T47D (cell line): ENCODE measurements around the gene MEGF11.
"Not testable (repeated sequence)": the region's sequence is repeated elsewhere in the genome, so short reads cannot be mapped to it uniquely, and the experiment has no call there.

Experiments
- DNase-seq, 2 experiments: peaks; one replicate each; pipeline versions ENCODE4 v3.0.0 to v3.0.0-alpha.2; 2011 to 2012; ENCODE audit warnings: low read depth in 1 of 2, low spot score in 1 of 2
- JUND ChIP-seq: IDR thresholded peaks from 2 replicates; pipeline ENCODE4 v1.6.1; 2012; ENCODE audit warnings: low read depth
- in situ Hi-C: cut with HindIII; loops from 2 replicates; pipeline ENCODE4 v1.10.0; 2016; ENCODE audit warnings: low sequenced_read_pairs, low pct_unique_long_range_greater_than_20kb

Gene MEGF11

DNA sequence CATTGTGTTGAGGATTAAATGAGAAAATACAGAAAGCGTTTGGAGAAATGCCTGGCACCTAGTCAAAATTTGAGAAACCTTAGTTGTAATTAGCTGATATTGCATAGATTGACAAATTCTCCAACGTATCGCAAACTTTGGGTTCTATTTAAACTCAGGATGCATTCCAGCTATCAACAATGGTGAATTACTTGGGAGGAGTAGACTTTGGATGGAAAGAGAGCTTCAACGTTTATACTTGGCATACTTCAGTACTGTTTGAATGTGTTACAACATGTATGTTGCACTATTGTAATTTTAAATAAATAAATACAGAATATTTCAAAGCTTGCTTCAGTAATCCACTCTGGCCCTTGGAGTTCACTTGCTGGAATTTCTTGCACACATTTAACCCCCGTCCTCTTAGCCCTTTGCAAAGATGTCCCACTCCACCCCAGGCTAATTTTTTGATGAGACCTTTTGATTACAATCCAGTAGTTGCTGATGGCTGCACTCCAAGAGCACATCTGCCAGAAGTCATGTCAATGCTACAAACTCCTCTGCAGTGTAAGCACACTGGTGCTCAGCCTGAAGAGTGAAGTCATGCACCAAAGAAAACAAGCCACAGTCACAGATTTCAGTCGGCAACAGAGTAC is 35.1 kb upstream of the MEGF11 start:
- in situ Hi-C loops: no loop called here

DNA sequence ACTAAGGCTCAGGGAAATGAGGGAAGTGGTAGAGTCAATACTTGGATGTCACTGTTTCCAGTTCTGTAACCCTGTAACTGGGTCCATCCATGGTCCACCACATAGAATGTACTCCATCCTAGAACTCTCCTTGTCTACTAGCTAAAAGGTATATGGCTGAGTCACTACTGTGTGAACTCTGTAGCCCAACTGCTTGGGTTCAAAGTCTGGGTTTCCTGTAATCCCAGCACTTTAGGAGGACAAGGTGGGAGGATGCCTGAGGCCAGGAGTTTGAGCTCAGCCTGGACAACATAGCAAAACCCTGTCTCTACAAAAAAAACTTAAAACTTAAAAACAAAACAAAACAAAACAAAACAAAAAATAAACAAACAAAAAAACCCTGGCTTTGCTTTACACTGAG is 34.5 kb upstream of the MEGF11 start:
- no peak for TF ChIP-seq JUND
- no peak for DNase-seq
- in situ Hi-C loops: no loop called here

More for the DNA sequence above, 35.1 kb upstream of the MEGF11 start:
- no peak for TF ChIP-seq JUND
- no peak for DNase-seq

DNA sequence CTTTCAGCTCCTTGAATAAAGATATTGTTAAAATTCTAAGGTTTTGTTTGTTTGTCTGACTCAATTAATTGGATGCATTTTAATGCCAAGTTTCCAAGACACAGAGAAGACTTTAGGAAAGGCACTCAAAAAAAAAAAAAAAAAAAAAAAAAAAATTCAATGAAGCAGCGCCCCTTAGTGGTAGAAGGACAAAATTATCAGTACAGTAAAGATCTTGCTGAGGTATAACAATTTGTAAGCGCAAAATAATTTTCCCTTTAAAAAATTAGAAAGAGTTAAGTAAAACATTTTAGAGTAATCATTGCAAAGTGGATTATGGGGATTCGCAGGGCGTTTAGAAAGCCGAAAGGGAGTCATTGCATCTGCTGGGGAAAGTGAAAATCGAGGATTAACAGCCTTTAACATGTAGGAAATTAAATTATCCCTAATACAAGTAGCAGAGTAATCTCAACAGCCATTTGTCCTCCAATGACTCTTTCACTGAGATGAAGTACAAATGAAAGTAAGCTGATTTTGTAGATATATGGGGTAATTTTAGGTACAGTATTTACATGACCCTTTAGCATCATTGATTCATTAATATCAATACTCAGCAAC is 34.0 kb upstream of the MEGF11 start:
- no peak for TF ChIP-seq JUND
- in situ Hi-C loops: no loop called here
- peak in 1 of 2 experiments; percentile 50 for DNase-seq

DNA sequence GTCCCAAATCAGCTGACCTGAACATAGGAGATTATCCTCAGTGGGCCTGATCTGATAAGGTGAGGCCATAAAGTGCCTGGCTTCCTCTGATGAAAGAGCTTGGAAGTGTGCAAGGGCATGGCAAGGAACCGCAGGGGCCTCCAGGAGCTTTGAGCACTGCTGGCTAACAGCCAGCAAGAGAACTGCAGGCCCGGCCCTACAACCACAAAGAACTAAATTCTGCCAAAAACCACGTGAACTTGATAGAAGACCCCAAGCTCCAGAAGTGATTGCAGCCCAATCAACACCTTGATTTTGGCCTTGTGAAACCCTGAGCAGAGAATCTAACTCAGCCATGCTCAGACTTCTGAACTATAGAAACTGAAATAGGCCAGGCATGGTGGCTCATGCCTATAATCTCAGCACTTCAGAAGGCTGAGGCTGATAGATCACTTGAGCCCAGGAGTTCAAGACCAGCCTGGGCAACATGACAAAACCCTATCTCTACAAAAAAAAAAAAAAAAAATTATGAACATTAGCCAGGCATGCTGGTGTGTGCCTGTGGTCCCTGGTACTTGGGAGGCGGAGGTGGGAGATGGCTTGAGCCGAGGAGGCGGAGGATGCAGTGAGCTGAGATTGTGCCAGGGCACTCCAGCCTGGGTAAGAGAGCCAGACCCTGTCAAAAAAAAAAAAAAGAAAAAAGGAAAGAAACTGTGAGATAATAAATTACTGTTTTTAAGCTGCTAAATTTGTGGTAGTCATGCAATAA is 32.2 kb upstream of the MEGF11 start:
- in situ Hi-C loops: no loop called here
- no peak for TF ChIP-seq JUND
- DNase-seq: no peak

DNA sequence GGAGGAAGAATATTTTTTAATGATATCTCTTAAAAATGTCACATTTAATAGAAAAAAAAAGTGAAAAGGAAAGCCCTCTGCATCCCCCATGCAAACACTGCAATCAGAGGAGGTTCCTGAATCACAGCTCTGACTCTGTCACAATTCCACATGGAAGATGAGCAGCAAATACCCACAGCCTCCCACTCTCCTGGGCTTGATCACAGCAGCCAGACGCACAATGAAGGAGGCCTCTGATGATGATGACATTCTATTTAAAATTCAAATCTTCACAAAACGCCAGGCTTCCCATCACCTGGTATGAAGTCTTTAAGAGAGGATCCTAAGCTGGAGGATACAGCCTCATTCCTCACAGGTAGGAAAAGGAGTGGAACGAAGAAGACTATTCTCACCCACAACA is 30.7 kb upstream of the MEGF11 start:
- TF ChIP-seq JUND: no peak
- in situ Hi-C loops: no loop called here
- no peak for DNase-seq

DNA sequence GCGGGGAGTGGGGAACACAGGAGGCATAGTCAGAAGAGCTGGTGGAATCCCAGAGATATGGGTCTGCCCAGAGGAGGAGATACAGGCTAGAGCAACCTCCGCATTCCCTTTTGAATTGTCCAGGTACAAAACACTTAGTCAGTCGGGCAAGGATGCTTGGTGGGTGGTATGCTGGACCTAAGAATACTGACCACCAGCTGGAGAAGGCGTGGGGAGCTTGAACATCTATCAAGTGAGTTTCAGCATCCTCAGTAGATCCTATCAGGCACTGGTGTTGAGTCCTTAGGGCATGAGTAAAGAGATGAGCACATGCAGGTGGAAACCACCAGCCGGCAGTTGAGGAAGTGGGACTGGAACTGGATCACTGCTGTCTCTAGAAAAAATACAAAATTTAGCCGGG is 25.1 kb upstream of the MEGF11 start:
- in situ Hi-C loops: no loop called here
- TF ChIP-seq JUND: no peak
- no peak for DNase-seq

DNA sequence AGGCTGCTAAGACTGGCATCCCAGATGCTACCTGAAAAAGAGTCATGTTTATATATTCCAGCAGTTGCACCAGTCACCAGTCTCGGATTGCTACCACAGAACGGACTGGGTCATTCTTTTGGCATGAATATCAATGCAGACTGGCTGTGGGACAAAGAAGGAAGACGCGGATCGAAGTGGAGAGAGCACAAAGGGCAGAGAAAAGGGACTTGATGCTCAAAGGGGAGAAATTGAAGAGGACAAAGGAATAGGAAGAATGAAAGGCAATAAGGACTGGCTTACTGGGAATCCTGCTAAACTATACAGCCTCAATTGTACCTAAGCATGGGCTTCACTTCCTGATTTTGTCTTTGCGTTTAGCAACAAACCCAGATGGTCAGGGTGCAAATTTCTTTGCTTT is 24.5 kb upstream of the MEGF11 start:
- TF ChIP-seq JUND: no peak
- in situ Hi-C loops: no loop called here
- no peak for DNase-seq

DNA sequence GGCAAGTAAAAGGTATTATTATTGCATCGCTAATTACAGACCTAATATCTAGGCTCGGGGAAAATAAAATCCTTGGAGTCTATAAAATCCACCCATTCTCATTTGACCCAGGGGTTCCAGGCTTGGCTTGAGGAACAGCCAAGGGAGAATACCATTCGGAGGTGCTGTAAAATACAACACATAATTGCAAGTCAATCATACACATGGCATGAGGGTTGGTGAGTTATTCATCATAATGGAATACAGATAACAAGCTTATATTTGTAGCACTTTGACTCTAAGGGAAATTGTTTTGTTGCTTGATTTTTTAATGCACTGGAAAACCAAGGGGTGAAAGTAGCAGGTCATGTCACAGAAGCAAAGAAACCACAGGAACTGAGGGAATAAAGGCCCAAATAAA is 23.0 kb upstream of the MEGF11 start:
- in situ Hi-C loops: no loop called here
- TF ChIP-seq JUND: no peak
- DNase-seq: no peak

DNA sequence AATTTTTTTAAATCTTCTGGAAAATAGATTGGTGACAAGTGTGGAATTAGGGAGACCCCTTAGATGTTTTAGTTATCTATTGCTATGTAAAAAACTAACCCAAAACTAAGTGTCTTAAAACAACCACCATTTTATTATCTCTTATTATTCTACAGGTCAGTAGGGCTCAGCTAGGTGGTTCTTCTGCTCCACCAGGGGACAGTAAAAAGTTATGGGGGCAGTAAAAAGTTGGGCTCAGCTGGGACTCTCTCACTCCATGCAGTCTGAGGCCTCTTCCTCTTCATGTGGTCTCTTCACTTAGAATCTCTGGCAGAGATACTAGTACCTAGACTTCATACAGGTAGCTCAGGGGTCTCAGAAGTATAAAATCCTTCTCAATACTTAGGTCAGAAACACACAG is 21.8 kb upstream of the MEGF11 start:
- TF ChIP-seq JUND: no peak
- in situ Hi-C loops: no loop called here
- no peak for DNase-seq

DNA sequence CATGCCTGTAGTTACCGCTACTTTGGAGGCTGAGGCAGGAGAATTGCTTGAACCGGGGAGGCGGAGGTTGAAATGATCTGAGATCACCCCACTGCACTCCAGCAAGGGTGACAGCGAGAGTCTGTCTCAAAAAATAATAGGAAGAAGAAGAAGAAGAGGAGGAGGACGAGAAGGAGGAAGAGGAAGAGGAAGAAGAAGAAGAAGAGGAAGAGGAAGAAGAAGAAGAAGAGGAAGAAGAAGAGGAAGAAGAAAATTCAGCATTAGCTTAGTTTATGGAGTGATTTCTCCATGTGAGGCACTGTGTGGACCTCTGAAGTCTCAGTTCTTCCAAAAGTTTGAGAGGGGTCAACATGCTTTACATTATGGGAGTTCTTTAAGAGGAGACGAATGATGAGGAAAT is 17.4 kb upstream of the MEGF11 start:
- in situ Hi-C loops: no loop called here
- no peak for TF ChIP-seq JUND
- no peak for DNase-seq

DNA sequence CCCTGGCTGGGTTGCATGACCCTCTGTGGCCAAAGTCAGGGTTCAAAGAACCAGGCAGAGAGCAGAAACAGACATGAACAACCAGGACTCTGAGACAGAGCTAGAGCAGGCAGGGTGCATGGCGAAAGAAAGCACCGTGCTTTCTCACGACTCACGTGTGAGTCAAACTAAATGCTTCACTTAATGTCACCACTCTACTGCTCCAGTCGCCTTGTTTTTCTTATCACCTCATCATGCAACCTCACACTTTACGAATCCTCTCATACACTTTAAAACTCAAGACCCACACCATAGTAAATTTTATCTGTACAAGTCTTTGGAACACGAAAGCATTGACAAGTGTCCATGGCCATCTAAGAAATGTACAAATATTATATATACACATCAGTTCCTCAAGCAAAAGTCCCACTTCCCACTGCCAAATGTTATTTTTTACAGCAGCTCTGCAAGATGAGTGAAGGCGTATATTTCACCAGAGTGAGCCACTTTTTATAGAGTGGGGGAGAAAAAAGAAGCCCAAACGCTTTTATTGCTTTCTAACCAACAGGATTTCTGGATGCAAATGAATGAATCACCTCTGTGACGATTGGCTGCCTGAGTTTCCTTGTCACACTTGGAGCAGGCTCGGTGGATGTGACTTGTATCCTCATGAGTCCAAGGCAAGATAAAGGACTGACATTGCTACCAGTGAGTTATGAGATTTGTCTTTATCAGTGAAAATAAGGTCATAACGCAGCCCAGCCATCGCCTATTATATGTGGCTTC is 16.0 kb upstream of the MEGF11 start:
- no peak for TF ChIP-seq JUND
- in situ Hi-C loops: no loop called here
- peak; percentile 64 to 91 for DNase-seq

DNA sequence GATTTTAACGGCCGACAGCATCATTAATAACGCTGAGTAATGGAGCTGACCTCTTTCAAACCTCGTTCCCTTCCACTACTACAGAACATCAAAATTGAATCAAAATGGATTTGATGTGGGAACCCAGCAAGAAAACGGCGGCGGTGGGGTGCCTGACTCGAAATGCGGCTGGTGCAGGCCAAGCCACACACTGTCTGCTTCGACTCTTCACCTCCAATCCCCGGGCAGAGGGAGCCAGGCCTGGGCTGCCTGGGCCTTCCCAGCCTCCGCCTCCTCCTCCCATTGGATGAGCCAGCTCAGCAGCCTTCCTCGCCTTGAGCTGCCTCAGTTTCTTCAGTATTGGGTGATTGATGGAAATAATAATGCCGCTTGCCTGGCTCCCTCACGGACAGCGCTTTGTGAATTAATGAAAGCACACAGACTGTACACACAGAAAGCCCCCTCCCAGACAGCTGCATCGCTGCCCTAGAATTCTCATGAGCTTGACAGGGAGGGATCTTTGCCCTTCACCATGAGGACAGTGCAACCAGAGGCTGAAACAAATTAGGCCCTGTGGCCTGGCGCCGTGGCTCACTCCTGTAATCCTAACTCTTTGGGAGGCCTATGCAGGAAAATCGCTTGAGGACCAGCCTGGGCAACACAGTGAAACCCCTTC is 11.4 kb upstream of the MEGF11 start:
- in situ Hi-C loops: no loop called here
- TF ChIP-seq JUND: no peak
- no peak for DNase-seq

DNA sequence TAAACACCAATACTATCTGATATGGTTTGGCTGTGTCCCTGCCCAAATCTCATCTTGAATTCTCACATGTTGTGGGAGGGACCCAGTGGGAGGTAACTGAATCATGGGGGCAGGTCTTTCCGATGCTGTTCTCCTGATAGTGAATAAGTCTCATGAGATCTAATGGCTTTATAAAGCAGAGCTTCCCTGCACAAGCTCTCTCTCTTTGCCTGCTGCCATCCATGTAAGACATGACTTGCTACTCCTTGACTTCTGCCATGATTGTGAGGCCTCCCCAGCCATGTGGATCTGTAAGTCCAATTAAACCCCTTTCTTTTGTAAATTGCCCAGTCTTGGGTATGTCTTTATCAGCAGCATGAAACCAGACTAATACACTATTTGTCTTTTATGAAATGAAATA is 9.3 kb upstream of the MEGF11 start:
- DNase-seq, in situ Hi-C loops: not testable (repeated sequence)
